Endothelial cell of umbilical vein (primary cell): ENCODE results near the gene CD74. TPM values are rescaled to one million over a fixed set of nuclear protein-coding genes. Genes with fewer than 3 reads are reported as not detected.

Experiments used
- BruUV-seq: library from RNA; stranded (reverse); fragments of 400-500 nt; replicated peaks from 2 replicates; lab custom pipeline; 2021; lab: Mats Ljungman, UMichigan
- CTCF ChIA-PET: fragments of 300-600, 350-600 bp; sonication (Branson Sonifier 250); formaldehyde crosslinking; loops from one replicate; lab custom pipeline; 2021; ENCODE audit warnings: antibody characterized with exemption, inconsistent platforms; lab: Charles Lee
- POLR2A ChIA-PET: fragments of 300-600, 350-600 bp; sonication (Branson Sonifier 250); formaldehyde crosslinking; loops from one replicate; lab custom pipeline; 2021; ENCODE audit warnings: antibody characterized with exemption, inconsistent platforms; lab: Charles Lee
- DNase-seq: peaks from one replicate; pipeline ENCODE4 v3.0.0-alpha.2; 2011; ENCODE audit warnings: low read depth, low spot score
- FAIRE-seq: peaks from 2 replicates; lab custom pipeline; 2011; peaks lifted over from hg19 to GRCh38; lab: Jason Lieb, UNC
- H2AFZ ChIP-seq: 2 replicates; pipeline ENCODE4 v1.6.0; 2012; ENCODE audit warnings: low read depth, low read length, control low read depth, inconsistent platforms
- H3K27ac ChIP-seq: 2 replicates; pipeline ENCODE4 v1.5.1; 2011; ENCODE audit warnings: low read depth, mild to moderate bottlenecking, control low read depth, low read length, moderate library complexity; ENCODE audit not compliant: insufficient read depth
- H3K27me3 ChIP-seq, 2 experiments: 2 replicates each; pipeline versions ENCODE4 v1.6.0 to v1.6.1; 2011; ENCODE audit warnings: low read length in 2 of 2, mixed read lengths in 1 of 2; ENCODE audit not compliant: control insufficient read depth in 2 of 2, insufficient read depth in 2 of 2
- H3K36me3 ChIP-seq, 2 experiments: 2 replicates in 1 of 2; 3 replicates in 1 of 2; pipeline ENCODE4 v1.5.1; 2011; ENCODE audit warnings: low read length in 2 of 2, mild to moderate bottlenecking in 1 of 2, moderate library complexity in 1 of 2; ENCODE audit not compliant: control insufficient read depth in 2 of 2, insufficient read depth in 2 of 2; ENCODE audit errors: extremely low read depth in 1 of 2
- H3K4me1 ChIP-seq: 3 replicates; pipeline ENCODE4 v1.5.1; 2011; ENCODE audit warnings: mild to moderate bottlenecking, low read length; ENCODE audit not compliant: control insufficient read depth, insufficient read depth; ENCODE audit errors: extremely low read depth
- H3K4me2 ChIP-seq: 2 replicates; pipeline ENCODE4 v1.6.1; 2011; ENCODE audit warnings: low read length, control low read depth, mixed read lengths; ENCODE audit not compliant: insufficient read depth
- H3K4me3 ChIP-seq, 3 experiments: fragments of 200-600 bp in 1 of 3; sonication (generic), shearing (Covaris generic) in 1 of 3; replicated peaks in 1 of 3; 2 replicates each; pipeline ENCODE4 v1.5.1; 2011 to 2016; ENCODE audit warnings: control low read depth in 3 of 3, low read length in 3 of 3, mild to moderate bottlenecking in 2 of 3, inconsistent platforms in 1 of 3, low read depth in 1 of 3, moderate library complexity in 1 of 3; ENCODE audit not compliant: insufficient read depth in 1 of 3
- H3K79me2 ChIP-seq: 2 replicates; pipeline ENCODE4 v1.6.0; 2012; ENCODE audit warnings: low read length, inconsistent platforms; ENCODE audit not compliant: control insufficient read depth, insufficient read depth
- H3K9ac ChIP-seq: replicated peaks from 2 replicates; pipeline ENCODE3; 2011; ENCODE audit warnings: low read length, control low read depth; ENCODE audit not compliant: insufficient read depth; ENCODE audit errors: extremely low read depth
- H3K9me1 ChIP-seq: replicated peaks from 3 replicates; pipeline ENCODE4 v1.6.0; 2011; ENCODE audit warnings: mild to moderate bottlenecking, low read length; ENCODE audit not compliant: control insufficient read depth, insufficient read depth; ENCODE audit errors: extremely low read depth
- H3K9me3 ChIP-seq: replicated peaks from 2 replicates; pipeline ENCODE4 v1.5.1; 2012; ENCODE audit warnings: low read length, inconsistent platforms; ENCODE audit not compliant: control insufficient read depth, insufficient read depth
- H4K20me1 ChIP-seq: replicated peaks from 2 replicates; pipeline ENCODE3; 2011; ENCODE audit warnings: mild to moderate bottlenecking, low read length; ENCODE audit not compliant: control insufficient read depth, insufficient read depth; ENCODE audit errors: extremely low read depth
- EZH2 ChIP-seq: IDR thresholded peaks from 2 replicates; pipeline ENCODE4 v1.6.1; 2012; ENCODE audit warnings: borderline replicate concordance, low read depth, mild to moderate bottlenecking, moderate library complexity, low read length, inconsistent platforms; ENCODE audit not compliant: severe bottlenecking
- FOS ChIP-seq: IDR thresholded peaks from 2 replicates; pipeline ENCODE4 v1.6.1; 2011; ENCODE audit warnings: mild to moderate bottlenecking, low read length, moderate library complexity, borderline replicate concordance; ENCODE audit not compliant: insufficient read depth
- GATA2 ChIP-seq: IDR thresholded peaks from 2 replicates; pipeline ENCODE4 v1.7.0; 2011; ENCODE audit warnings: low read depth, mild to moderate bottlenecking, moderate library complexity, mixed read lengths, low read length; ENCODE audit not compliant: insufficient read length, insufficient read depth
- JUN ChIP-seq: IDR thresholded peaks from 2 replicates; pipeline ENCODE4 v1.6.1; 2011; ENCODE audit warnings: borderline replicate concordance, low read depth; ENCODE audit not compliant: insufficient read length, insufficient read depth
- MYC ChIP-seq: IDR thresholded peaks from one replicate; pipeline ENCODE4 v1.6.1; 2011; ENCODE audit warnings: mild to moderate bottlenecking, low read depth, low read length
- POLR2A ChIP-seq: IDR thresholded peaks from 2 replicates; pipeline ENCODE4 v1.6.1; 2012; ENCODE audit warnings: low read depth, mild to moderate bottlenecking, control low read depth, low read length
- POLR2AphosphoS5 ChIP-seq: IDR thresholded peaks from 2 replicates; pipeline ENCODE4 v1.6.1; 2012; ENCODE audit warnings: low read depth, mild to moderate bottlenecking, control low read depth, low read length, moderate library complexity; ENCODE audit not compliant: insufficient read depth
- dilution Hi-C: fragments of 300-500 bp; cut with MboI; formaldehyde crosslinking; loops from one replicate; pipeline ENCODE4 v1.15.0; 2019; ENCODE audit warnings: low sequenced_read_pairs; ENCODE audit not compliant: extremely low pct_ligation_motif_present
- intact Hi-C: fragments of 100-400 bp; cut with micrococcal nuclease; formaldehyde crosslinking; loops from one replicate; pipeline ENCODE4 v1.10.0; 2022
- polyA plus RNA-seq, 4 experiments: library from polyadenylated mRNA; depleted of rRNA in 3 of 4; stranded (reverse) in 3 of 4; unstranded in 1 of 4; fragments of >200 nt; gene quantifications; 2 replicates each; pipeline versions ENCODE4 v1.2.1 to v1.2.3, GENCODE V29; 2011 to 2012; ENCODE audit warnings: missing spikeins in 1 of 4
- total RNA-seq: library from RNA; stranded (reverse); gene quantifications from 2 replicates; pipeline ENCODE4 v1.2.3, GENCODE V29; 2021
- TF ChIP-seq, protein P1 (sequence below), 2 donors: IDR thresholded peaks; 1 replicate in 1 of 2; 2 replicates in 1 of 2; pipeline ENCODE4 v1.5.1; 2011; ENCODE audit warnings: low read length in 2 of 2, mild to moderate bottlenecking in 2 of 2, moderate library complexity in 2 of 2, control low read depth in 1 of 2, inconsistent platforms in 1 of 2, low read depth in 1 of 2; ENCODE audit not compliant: insufficient read depth in 1 of 2; ENCODE audit errors: extremely low read depth in 1 of 2
- TF ChIP-seq, protein P2 (sequence below): IDR thresholded peaks from 2 replicates; pipeline ENCODE4 v1.6.1; 2011; ENCODE audit not compliant: insufficient read depth, insufficient read length

Gene CD74
- total and polyA plus RNA-seq, 2 donors (not counting 3 experiments of a cell fraction or from before 2014, with no cell fraction given) = 0.62 to 1.3 TPM

DNA sequence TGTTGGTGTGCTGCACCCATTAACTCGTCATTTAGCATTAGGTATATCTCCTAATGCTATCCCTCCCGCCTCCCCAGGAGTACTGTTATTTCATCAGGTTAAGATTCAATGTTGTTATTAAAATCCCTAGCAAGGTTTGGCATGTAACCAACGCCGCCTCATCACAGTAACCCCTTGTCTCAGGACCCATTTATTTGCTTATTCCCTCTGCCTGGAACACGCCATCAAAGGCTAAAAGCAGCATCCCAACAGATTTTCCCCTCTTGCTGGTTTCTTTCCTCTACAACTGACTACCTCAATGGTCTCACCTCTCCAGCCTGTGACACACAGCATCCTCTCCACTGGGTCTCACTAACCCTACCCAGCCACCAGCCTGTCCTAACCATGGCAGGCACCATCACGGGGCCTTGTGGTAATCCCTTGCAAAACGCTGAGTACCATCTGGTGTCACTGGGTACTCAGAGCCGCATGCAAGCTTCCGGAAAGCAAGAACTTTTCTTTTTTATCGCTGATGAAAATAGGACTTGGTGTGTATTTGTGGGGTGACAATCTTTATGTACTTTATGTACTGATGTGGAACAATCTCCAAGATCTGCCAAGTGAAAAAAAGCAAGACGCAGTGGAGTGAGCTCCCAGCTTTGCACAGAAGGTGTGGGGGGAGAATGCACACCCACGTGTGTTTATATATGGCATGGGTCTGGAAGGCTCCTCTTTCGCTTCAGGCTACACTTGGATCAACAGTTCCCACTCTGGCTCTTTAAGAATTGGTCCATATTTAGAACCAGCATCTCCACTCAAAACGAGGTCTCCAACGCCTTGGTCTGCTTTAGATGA, 30.7 kb upstream of the CD74 start:
- no peaks in the 10 kb centered on the region for H3K27me3 ChIP-seq
- dilution Hi-C loops (no loop called here), intact Hi-C loops (no loop called here)
- TF ChIP-seq, protein P1, sequence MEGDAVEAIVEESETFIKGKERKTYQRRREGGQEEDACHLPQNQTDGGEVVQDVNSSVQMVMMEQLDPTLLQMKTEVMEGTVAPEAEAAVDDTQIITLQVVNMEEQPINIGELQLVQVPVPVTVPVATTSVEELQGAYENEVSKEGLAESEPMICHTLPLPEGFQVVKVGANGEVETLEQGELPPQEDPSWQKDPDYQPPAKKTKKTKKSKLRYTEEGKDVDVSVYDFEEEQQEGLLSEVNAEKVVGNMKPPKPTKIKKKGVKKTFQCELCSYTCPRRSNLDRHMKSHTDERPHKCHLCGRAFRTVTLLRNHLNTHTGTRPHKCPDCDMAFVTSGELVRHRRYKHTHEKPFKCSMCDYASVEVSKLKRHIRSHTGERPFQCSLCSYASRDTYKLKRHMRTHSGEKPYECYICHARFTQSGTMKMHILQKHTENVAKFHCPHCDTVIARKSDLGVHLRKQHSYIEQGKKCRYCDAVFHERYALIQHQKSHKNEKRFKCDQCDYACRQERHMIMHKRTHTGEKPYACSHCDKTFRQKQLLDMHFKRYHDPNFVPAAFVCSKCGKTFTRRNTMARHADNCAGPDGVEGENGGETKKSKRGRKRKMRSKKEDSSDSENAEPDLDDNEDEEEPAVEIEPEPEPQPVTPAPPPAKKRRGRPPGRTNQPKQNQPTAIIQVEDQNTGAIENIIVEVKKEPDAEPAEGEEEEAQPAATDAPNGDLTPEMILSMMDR (IDR thresholded peaks at IDR 0.05; ENCODE audit: extremely low read depth in 1 of 2, insufficient read depth in 1 of 2, low read depth in 1 of 2, low read length in 2 of 2) = no peak
- TF ChIP-seq GATA2 (no peak), POLR2A (no peak)
- H3K9ac ChIP-seq = no peak overlapping the region
- DNase-seq (no peak), FAIRE-seq (no peak)
- POLR2A ChIA-PET = no interaction called here
- no TSS peak for BruUV-seq
- H2AFZ ChIP-seq = no peak overlapping the region
- CTCF ChIA-PET = no interaction called here
- H3K4me3 ChIP-seq = no peak overlapping the region
- no peak overlapping the region for H3K4me2 ChIP-seq
- peaks cover 31% of the 10 kb centered on the region for H3K79me2 ChIP-seq
- H3K9me1 ChIP-seq = no peaks in the 10 kb centered on the region
- peaks cover 43% of the 10 kb centered on the region in 2 experiments for H3K36me3 ChIP-seq
- H4K20me1 ChIP-seq = peaks cover 4% of the 10 kb centered on the region
- peaks cover 26% of the 10 kb centered on the region for H3K4me1 ChIP-seq
- H3K27ac ChIP-seq = no peak overlapping the region
- no peaks in the 10 kb centered on the region for H3K9me3 ChIP-seq

DNA sequence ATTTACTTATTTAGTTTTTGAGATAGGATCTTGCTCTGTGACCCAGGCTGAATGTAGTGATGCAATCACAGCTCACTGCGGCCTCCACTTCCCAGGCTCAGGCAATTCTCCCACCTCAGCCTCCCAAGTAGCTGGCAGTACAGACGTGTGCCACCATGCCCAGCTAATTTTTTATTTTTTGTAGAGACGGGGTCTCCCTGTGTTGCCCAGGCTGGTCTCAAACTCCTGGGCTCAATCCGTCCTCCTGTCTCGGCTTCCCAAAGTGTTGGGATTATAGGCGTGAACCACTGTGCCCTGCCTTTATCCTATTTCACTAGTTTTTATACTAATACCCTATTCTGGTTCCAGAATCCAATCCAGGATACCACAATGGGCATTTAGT, 30.0 kb upstream of the CD74 start:
- peaks cover 3% of the 10 kb centered on the region for H4K20me1 ChIP-seq
- peaks cover 40 to 42% of the 10 kb centered on the region in 2 experiments for H3K36me3 ChIP-seq
- H3K4me3 ChIP-seq = no peak overlapping the region
- ChIA-PET CTCF (interaction anchor here (1.0 to 1.2 kb wide), 2 partner anchors 16 to 102 kb away, joined by 3 to 5 read pairs; no protein-coding TSS in a partner anchor), POLR2A (no interaction called here)
- TF ChIP-seq EZH2 (no peak), POLR2AphosphoS5 (peak; percentile 80), MYC (no peak), POLR2A (peak; percentile 37), JUN (no peak), FOS (no peak)
- TF ChIP-seq, protein P2, sequence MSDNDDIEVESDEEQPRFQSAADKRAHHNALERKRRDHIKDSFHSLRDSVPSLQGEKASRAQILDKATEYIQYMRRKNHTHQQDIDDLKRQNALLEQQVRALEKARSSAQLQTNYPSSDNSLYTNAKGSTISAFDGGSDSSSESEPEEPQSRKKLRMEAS = no peak
- TF ChIP-seq, protein P1 (IDR thresholded peaks at IDR 0.05; ENCODE audit: extremely low read depth in 1 of 2, insufficient read depth in 1 of 2, low read depth in 1 of 2, low read length in 2 of 2) = no peak
- H3K9ac ChIP-seq = no peak overlapping the region
- intact Hi-C loops (no loop called here), dilution Hi-C loops (no loop called here)
- H3K9me1 ChIP-seq = no peaks in the 10 kb centered on the region
- no peak overlapping the region for H2AFZ ChIP-seq
- H3K9me3 ChIP-seq = no peaks in the 10 kb centered on the region
- no peak overlapping the region for H3K27ac ChIP-seq
- H3K27me3 ChIP-seq = no peaks in the 10 kb centered on the region
- DNase-seq (no peak), FAIRE-seq (no peak)
- peaks cover 23% of the 10 kb centered on the region for H3K79me2 ChIP-seq
- no TSS peak for BruUV-seq
- peaks cover 18% of the 10 kb centered on the region for H3K4me1 ChIP-seq
- no peak overlapping the region for H3K4me2 ChIP-seq
